Lower lobe of right lung (tissue), 2 donors: ENCODE results near the gene PHC1. TPM values are rescaled to one million over a fixed set of nuclear protein-coding genes. Genes with fewer than 3 reads are reported as not detected.

Experiments
- ATAC-seq, 2 donors: fragments of 200-7000 bp; cut with Tn5 transposase; one replicate each; pipeline ENCODE4 v1.9.1; 2020 to 2022; ENCODE audit warnings: mild to moderate bottlenecking in 2 of 2, moderate library complexity in 2 of 2
- DNase-seq: peaks from one replicate; pipeline ENCODE4 v3.0.0-alpha.2; 2020
- H3K27ac ChIP-seq: fragments of 200-600 bp; one replicate; pipeline ENCODE4 v1.8.0; 2022
- H3K27me3 ChIP-seq: fragments of 200-600 bp; one replicate; pipeline ENCODE4 v1.8.0; 2022; ENCODE audit warnings: low read depth
- H3K36me3 ChIP-seq: fragments of 200-600 bp; one replicate; pipeline ENCODE4 v1.8.0; 2022; ENCODE audit warnings: mild to moderate bottlenecking
- H3K4me1 ChIP-seq: fragments of 200-600 bp; one replicate; pipeline ENCODE4 v1.8.0; 2022
- H3K4me3 ChIP-seq: fragments of 200-600 bp; one replicate; pipeline ENCODE4 v1.8.0; 2022; ENCODE audit warnings: mild to moderate bottlenecking
- H3K9me3 ChIP-seq: fragments of 200-600 bp; one replicate; pipeline ENCODE4 v1.8.0; 2022
- intact Hi-C: fragments of 100-400 bp; cut with DNase I; formaldehyde crosslinking; loops from one replicate; pipeline ENCODE4 v1.11.0; 2022
- total RNA-seq: library from RNA; stranded (reverse); fragmentation: NEBNext Ultra II Directional; extraction: Animal tissue kit (Norgen Biotek cat#: 25700); gene quantifications from one replicate; pipeline ENCODE4 v1.2.1, GENCODE V29; 2021
- TF ChIP-seq, protein P1 (sequence below): fragments of 200-600 bp; IDR thresholded peaks from one replicate; pipeline ENCODE4 v1.8.0; 2022; ENCODE audit warnings: antibody characterized with exemption, mild to moderate bottlenecking
- donor health status: DM: no; HTN: yes; CAD: no; lungs with severe emphysema.

The PHC1 gene
- total RNA-seq, 1 donor from 2014 or later: 38.8 TPM

GRCh38 chr12:8953773-8954402 lies 39.6 kb downstream of the PHC1 start:
- peaks cover 8% of the 10 kb centered on the region for H3K4me1 ChIP-seq
- H3K27ac ChIP-seq: no peak overlapping the region
- ATAC-seq (no peak), DNase-seq (no peak)
- no peak overlapping the region for H3K4me3 ChIP-seq
- TF ChIP-seq, protein P1, sequence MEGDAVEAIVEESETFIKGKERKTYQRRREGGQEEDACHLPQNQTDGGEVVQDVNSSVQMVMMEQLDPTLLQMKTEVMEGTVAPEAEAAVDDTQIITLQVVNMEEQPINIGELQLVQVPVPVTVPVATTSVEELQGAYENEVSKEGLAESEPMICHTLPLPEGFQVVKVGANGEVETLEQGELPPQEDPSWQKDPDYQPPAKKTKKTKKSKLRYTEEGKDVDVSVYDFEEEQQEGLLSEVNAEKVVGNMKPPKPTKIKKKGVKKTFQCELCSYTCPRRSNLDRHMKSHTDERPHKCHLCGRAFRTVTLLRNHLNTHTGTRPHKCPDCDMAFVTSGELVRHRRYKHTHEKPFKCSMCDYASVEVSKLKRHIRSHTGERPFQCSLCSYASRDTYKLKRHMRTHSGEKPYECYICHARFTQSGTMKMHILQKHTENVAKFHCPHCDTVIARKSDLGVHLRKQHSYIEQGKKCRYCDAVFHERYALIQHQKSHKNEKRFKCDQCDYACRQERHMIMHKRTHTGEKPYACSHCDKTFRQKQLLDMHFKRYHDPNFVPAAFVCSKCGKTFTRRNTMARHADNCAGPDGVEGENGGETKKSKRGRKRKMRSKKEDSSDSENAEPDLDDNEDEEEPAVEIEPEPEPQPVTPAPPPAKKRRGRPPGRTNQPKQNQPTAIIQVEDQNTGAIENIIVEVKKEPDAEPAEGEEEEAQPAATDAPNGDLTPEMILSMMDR: no peak
- intact Hi-C loops: no loop called here
- H3K27me3 ChIP-seq: no peaks in the 10 kb centered on the region
- no peaks in the 10 kb centered on the region for H3K36me3 ChIP-seq
- no peaks in the 10 kb centered on the region for H3K9me3 ChIP-seq

DNA sequence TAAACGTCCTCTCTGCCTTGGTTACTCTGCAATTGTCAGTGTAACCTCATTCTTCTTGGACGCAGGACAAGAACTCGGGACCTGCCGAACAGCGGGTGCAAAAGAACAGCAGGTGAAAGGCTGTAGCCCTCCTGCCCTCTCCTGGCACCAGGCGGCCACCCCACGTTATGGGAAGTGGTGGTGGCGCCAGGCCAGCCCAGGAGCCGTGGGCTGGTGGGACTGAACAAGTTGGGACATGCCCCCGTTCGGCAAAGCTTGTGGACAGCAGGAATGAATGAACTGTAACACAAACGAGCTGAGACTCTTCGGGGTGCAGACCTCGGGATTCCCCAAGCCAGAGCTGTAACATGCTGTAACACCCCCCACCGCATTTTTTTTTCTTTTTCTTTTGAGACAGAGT lies 41.8 kb downstream of the PHC1 start:
- DNase-seq (no peak), ATAC-seq (no peak)
- no peak overlapping the region for H3K4me3 ChIP-seq
- intact Hi-C loops: no loop called here
- no peaks in the 10 kb centered on the region for H3K9me3 ChIP-seq
- peaks cover 4% of the 10 kb centered on the region for H3K4me1 ChIP-seq
- no peaks in the 10 kb centered on the region for H3K27me3 ChIP-seq
- TF ChIP-seq, protein P1: no peak
- no peaks in the 10 kb centered on the region for H3K36me3 ChIP-seq
- no peak overlapping the region for H3K27ac ChIP-seq

DNA sequence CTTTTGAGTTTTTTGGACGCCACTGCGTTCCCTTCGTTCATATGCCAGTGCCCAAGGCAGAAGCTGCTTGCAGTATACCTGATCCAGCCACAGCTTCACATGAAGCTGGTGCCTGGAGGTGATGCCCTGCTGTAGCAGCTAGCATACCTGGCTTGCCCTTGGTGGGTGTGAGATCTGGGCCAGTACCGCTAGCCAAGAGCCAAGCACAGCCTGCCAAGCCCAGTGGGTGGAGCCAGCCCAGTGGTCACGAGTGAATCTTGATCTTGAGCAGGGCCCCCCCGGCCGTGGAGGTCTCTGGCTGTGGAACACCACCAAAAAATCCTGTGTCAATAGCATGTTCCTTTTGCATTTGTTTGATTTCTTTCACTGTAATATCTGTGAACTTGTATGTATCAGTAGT lies 42.5 kb downstream of the PHC1 start:
- intact Hi-C loops: no loop called here
- no peak overlapping the region for H3K4me3 ChIP-seq
- no peaks in the 10 kb centered on the region for H3K27me3 ChIP-seq
- H3K27ac ChIP-seq: no peak overlapping the region
- ATAC-seq (no peak), DNase-seq (no peak)
- H3K9me3 ChIP-seq: no peaks in the 10 kb centered on the region
- no peaks in the 10 kb centered on the region for H3K36me3 ChIP-seq
- no peaks in the 10 kb centered on the region for H3K4me1 ChIP-seq
- TF ChIP-seq, protein P1: no peak

DNA sequence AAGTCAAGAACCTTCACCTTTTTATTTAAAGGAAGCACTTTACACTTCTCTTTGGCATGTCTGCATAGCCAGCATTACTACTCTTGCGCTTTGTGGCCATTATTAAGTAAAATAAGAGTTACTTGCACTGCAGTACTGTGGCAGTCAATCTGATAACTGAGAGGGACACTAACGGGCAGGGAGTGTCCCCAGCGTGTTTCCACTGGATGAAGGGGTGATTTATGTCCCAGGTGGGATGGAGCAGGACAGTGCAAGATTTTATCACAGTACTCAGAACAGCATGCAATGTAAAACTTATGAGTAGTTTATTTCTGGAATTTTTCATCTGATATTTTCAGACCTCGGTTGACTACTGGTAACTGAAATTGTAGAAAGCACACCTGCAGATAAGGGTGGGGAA lies 43.3 kb downstream of the PHC1 start:
- intact Hi-C loops: no loop called here
- ATAC-seq: no peak

GRCh38 chr12:8958066-8958465 lies 43.8 kb downstream of the PHC1 start:
- TF ChIP-seq, protein P1: no peak
- ATAC-seq (no peak), DNase-seq (no peak)
- Histone ChIP-seq H3K4me1 (no peaks in the 10 kb centered on the region), H3K27me3 (no peaks in the 10 kb centered on the region), H3K27ac (no peak overlapping the region), H3K36me3 (no peaks in the 10 kb centered on the region), H3K4me3 (no peak overlapping the region), H3K9me3 (no peaks in the 10 kb centered on the region)
- intact Hi-C loops: no loop called here

More for the DNA sequence above, 43.3 kb downstream of the PHC1 start:
- H3K9me3 ChIP-seq: no peaks in the 10 kb centered on the region
- H3K4me1 ChIP-seq: no peaks in the 10 kb centered on the region
- no peak for DNase-seq
- H3K36me3 ChIP-seq: no peaks in the 10 kb centered on the region
- no peaks in the 10 kb centered on the region for H3K27me3 ChIP-seq
- H3K4me3 ChIP-seq: no peak overlapping the region
- no peak overlapping the region for H3K27ac ChIP-seq
- TF ChIP-seq, protein P1: no peak
